ENCODE measurements around the gene RIT2.

DNA sequence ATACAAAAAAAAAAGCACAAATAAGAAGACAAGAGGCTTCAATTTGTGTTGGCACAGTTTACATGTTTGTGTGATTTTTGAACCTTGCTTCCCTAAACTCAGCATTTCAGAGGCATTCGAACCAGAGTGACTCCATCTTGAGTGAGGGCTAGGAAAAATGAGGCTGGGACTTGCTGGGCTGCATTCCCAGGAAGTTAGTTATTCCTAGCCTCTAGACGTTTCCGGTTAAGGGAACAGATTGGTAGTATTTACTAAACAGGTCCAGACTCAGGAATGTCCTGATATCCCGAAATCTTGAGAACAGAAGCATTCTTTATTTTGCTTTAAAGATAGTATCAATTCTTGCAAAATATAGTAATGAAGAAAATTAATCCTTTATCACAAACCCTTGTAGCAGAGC, 46.7 kb downstream of the RIT2 start:
- TF ChIP-seq, protein P1, sequence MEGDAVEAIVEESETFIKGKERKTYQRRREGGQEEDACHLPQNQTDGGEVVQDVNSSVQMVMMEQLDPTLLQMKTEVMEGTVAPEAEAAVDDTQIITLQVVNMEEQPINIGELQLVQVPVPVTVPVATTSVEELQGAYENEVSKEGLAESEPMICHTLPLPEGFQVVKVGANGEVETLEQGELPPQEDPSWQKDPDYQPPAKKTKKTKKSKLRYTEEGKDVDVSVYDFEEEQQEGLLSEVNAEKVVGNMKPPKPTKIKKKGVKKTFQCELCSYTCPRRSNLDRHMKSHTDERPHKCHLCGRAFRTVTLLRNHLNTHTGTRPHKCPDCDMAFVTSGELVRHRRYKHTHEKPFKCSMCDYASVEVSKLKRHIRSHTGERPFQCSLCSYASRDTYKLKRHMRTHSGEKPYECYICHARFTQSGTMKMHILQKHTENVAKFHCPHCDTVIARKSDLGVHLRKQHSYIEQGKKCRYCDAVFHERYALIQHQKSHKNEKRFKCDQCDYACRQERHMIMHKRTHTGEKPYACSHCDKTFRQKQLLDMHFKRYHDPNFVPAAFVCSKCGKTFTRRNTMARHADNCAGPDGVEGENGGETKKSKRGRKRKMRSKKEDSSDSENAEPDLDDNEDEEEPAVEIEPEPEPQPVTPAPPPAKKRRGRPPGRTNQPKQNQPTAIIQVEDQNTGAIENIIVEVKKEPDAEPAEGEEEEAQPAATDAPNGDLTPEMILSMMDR (IDR thresholded peaks at IDR 0.05 in 4 of 5, conservative IDR thresholded peaks at IDR 0.05 in 1 of 5), result no peak
- no peak for TF ChIP-seq POLR2A (IDR thresholded peaks at IDR 0.05)
